Heart left ventricle (tissue), 13 donors: ENCODE measurements around the gene PIP5K1C.

Experiments
- POLR2A ChIP-seq, 2 donors: fragments of 450-650 bp; IDR thresholded peaks; one replicate each; pipeline ENCODE4 v1.6.1; 2017; ENCODE audit warnings: antibody characterized with exemption in 2 of 2, mild to moderate bottlenecking in 2 of 2, moderate library complexity in 2 of 2
- TF ChIP-seq, protein P1 (sequence below), 12 donors: fragments of 200-600 bp; sonication (generic) in 4 of 12; IDR thresholded peaks; one replicate each; pipeline versions ENCODE4 v1.5.0 to v1.8.0; 2018 to 2022; ENCODE audit warnings: antibody characterized with exemption in 12 of 12, mild to moderate bottlenecking in 5 of 12
- donor health status: ischemic (EF 13 %, LVEDD 7.1; RV severe dilation, severe dysfunction).
- donor health status: DM: no; HTN: yes; CAD: no.
- donor health status: DM: no; HTN: no; CAD: no.
- donor health status: ischemic (EF 25% LVEDD 6.9; RV normal size, moderate dysfunction).
- donor health status: ischemic (EF 25% LVEDD 5.7; RV mildly dilated, moderate dysfunction).
- donor health status: ischemic (EF 35%, LVEDD 5.7; RV mildly dilated, moderate dysfunction).
- donor health status: nonischemic (EF 11% LVEDD 7.7; RV severe dilation, severe dysfunction).
- donor health status: DM: yes; HTN: yes; CAD: no.
- donor health status: PGD.
- donor health status: ischemic (EF 29% LVEDD 5.4; RV normal size, mild dysfunction).
- donor health status: nonischemic (EF 23%, LVEDD 6.1; RV moderate dilation, normal function).

- TF ChIP-seq, protein P1, sequence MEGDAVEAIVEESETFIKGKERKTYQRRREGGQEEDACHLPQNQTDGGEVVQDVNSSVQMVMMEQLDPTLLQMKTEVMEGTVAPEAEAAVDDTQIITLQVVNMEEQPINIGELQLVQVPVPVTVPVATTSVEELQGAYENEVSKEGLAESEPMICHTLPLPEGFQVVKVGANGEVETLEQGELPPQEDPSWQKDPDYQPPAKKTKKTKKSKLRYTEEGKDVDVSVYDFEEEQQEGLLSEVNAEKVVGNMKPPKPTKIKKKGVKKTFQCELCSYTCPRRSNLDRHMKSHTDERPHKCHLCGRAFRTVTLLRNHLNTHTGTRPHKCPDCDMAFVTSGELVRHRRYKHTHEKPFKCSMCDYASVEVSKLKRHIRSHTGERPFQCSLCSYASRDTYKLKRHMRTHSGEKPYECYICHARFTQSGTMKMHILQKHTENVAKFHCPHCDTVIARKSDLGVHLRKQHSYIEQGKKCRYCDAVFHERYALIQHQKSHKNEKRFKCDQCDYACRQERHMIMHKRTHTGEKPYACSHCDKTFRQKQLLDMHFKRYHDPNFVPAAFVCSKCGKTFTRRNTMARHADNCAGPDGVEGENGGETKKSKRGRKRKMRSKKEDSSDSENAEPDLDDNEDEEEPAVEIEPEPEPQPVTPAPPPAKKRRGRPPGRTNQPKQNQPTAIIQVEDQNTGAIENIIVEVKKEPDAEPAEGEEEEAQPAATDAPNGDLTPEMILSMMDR (IDR thresholded peaks at IDR 0.05) = no peak
- TF ChIP-seq POLR2A (IDR thresholded peaks at IDR 0.05) = no peak
These were observed 87.1 kb downstream of the PIP5K1C start for GRCh38 chr19:3612901-3613741.
